GM18867 (cell line): Measurements from ENCODE around the gene TESK2.
"Not testable (repeated sequence)": the region's sequence is repeated elsewhere in the genome, so short reads cannot be mapped to it uniquely, and the experiment has no call there.

Experiments used
- ATAC-seq: cut with Tn5 transposase; IDR thresholded peaks from one replicate; pipeline ENCODE4 v1.9.1; 2021; ENCODE audit warnings: mild to moderate bottlenecking, moderate library complexity; ENCODE audit not compliant: unreplicated experiment

TESK2 gene

DNA sequence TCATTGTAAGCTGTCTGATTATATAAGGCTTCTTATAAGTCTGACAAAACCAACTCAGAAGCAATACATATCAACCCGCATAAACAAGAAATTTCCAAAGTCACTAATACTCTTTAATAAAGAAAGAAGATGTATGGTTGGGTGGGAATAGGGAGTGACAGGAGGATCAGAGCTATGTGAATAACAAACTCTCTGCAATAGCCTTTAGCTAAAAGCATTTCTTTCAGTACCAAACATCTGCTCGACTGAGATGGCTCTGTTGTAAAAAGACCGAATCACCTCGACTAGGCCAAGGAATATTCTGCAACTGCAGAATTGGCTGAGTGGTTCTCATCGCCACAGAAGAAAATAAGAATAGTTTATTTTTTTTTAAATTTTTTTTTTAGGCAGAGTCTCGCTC, 111.4 kb downstream of the TESK2 start:
- ATAC-seq: no peak

DNA sequence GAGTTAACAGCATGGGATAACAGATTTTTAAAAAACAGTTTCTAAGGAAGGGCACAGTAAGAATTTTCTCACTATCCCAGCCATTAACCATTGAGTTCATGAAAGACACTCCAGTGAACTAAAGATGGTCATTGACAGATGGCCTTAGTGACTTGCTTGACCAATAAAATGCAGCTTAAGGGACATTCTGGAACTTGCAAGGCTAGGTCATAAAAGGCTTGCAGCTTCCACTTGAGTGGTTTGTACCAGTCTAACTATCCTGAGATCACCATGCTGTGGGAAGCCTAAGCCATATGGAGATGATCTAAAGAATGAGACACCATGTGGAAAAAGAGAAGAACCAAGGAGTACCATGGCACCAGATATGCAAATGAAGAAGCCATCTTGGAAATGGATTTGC, 112.8 kb downstream of the TESK2 start:
- ATAC-seq: no peak

DNA sequence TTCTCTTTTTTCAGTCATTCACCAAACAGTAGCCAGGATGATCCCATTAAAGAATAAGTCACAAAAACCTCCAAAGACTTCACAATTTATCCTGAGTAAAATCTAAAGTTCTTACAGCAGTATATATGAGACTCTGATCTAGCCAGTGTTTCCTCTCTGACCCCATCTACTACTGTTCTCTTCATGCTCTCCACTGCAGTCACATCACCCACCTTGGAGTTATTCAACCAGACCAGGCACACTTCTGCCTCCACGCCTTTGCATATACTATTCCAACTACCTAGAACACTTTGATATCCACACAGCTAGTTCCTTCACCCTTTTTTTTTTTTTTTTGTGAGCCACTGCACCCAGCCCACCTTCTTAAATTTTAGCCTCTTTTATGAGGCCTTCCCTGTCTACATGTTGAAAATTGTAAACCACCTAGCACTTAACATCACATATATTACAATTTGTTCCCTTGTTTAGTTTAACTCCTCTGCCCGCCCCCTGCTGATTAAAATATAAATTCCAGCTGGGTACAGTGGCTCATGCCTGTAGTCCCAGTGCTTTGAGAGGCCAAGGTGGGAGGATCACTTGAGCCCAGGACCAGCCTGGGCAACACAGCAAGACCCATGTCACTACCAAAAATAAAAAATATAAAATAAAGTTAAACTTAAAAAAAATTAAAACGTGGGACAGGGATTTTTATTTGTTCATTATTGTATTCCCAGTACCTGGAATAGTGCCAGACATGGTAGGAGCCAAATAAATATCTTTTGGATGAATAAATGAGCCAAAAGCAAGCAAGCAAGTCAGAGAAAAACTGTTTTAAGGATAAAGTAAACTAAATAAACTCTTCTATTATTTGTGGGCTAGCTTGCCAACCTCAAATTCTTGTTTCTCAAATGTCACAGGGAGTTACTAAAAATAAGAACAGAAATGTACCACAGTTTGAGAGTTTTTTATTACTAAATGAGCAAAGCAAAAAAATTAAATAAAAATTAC, 115.6 kb downstream of the TESK2 start:
- no peak for ATAC-seq

DNA sequence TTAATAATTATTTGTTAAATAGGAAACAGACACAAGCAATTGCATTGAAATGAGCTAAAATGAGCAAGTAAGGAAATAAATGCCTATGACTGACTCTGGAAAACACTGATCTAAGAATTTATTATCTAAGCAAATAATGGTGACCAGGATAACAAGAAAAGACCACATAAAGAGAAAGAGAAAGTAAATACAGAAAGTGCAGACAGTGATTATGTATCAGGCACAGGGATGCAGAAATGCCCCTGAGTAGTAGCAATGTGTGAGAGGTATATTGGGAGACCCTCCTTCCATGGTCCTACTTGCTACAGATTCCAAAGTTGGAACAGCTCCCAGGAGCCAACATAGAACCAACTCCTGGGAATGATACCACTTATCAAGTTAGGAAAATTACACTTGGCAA, 117.4 kb downstream of the TESK2 start:
- no peak for ATAC-seq

DNA sequence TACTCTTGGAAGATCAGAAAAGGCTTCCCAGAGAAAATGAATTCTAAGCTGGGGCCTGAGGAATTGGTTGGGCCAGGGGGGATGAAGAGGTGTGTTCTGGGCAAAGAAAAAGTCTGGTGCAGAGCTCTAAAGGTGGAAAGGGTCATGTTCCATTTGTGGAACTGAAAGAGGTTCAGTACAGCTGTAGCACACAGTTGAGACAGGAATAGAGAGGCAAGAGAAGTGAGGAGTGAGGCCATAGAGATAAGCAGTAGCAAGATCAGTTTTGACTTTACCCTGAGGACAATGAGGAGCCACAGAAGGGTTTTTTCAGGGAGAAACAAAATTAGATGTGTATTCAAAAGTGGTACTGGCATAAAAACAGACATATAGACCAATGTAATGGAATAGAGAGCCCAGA, 120.4 kb downstream of the TESK2 start:
- peak; percentile 79 for ATAC-seq

DNA sequence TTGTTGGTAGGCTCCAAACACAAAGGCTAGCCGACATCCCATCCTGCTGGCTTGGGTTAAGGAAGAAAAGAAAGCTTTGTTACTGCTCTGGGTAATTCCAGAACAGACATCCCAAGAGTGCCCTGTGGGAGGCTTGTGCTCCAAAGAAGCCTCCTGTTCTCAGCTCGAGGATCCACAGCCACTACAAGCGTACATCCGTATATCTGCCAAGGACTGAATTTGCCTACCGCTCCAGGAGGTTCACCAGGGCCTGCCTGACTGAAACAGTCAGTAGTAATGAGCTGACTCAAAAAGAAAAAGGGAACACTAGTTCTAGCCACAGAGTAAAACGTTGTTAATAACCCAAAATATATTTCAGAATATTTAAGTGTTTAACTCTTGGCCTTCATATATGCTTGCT, 125.9 kb downstream of the TESK2 start:
- peak; percentile 78 for ATAC-seq

DNA sequence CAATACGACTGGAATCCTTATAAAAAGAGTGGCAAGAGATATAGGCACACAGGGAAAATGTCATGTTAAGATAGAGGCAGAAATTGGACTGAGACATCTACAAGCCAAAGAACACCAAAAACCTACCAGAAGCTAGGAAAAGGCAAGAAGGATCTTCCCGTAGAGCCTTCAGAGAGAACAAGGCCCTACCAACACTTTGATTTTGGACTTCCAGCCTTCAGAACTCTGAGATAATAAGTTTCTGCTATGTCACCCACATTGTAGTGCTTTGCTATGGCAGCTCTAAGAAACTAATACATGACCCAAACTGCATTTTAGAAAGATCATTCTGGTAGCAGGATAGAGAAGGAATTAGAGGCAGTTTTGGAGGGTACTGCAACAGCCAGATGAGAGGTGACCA, 126.7 kb downstream of the TESK2 start:
- ATAC-seq: no peak

DNA sequence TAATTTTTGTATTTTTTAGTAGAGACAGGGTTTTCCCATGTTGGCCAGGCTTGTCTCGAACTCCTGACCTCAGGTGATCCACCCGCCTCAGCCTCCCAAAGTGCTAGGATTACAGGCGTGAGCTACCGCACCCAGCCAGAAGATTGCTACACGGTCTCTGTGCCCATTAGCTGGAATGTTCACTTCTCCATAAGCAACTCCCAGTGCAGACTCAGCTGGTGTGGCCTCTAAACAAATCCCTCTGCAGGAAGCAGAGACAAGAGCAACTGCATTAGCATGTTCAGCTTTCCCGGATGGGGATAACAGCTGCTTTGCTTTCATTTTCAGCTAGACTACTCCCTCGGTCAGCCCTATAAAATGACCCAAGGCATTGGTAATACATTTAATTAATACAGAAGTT, 130.0 kb downstream of the TESK2 start:
- ATAC-seq: not testable (repeated sequence)

DNA sequence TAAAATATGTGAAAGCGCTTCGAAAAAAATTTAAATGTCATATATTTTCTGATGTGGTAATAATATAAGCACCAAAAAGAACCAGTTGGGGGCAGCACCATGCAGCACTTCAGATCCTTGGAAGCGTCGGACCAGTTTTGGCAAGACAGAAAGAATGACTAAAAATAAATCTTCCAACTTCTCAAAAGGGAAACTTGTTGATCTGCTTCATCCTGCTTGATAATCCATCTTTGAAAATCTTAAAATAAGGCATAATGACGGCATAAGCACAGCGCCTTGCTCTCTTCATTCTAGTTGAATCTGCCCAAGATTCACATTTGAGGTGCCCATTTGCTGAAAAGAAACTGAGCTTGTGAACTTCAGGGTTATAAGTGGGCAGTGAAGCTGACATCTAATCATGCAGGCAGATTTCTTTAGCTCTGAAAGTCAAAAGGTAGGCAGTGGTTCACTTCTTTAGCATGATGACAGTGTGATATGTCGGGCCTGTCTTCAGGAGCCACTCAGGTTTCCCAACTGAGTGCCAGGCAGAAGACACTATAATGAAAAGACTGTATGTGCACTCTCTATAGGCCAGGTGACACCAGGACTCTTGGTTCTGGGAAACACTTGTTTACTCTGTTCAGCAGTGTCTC, 131.0 kb downstream of the TESK2 start:
- no peak for ATAC-seq

DNA sequence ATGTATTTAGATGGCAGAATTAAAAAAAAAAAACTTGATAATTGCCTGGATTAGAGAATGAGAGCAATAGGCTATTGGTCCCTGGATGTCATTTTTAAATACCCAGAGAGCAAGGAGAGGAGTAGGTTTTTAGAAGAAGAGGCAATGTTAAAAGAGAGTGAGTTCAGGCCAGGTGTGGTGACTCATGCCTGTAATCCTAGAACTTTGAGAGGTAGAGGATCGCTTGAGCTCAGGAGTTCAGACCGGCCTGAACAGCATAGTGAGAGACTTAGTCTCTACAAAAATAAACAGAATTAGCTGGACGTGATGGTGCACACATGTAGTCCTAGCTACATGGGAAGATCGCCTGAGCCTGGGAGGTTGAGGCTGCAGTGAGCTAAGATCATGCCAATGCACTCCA, 134.8 kb downstream of the TESK2 start:
- no peak for ATAC-seq

DNA sequence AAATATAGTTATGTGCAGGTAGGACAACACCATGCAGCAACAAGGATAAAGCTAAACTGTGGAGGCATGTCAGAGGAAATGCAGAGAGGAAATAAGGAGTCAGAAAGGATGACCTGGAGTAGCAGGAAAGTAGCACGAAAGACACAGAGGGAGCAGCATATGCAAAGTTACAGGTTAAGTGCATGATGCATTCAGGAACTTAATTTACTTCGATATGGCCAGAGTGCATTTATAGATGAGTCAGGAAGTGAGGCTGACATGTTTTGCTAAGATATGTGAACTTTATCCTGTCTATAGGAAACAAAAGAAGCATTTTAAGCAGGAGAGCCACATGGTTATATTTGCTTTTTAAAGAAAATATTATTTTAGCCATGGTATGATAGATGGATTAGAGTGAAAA, 135.3 kb downstream of the TESK2 start:
- no peak for ATAC-seq

DNA sequence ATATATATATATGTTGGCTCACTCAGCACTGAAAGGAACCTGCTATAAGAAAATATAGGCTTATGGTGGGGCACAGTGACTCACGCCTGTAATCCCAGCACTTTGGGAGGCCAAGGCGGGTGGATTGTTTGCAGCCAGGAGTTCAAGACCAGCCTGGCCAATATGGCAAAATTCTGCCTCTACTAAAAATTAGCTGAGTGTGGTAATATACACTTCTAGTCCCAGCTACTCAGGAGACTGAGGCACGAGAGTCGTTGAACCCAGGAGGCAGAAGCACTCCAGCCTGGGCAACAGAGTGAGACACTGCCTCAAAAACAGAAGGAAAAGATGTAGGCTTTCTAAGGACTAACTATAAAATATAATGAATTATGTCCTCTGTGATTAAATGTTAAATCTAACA, 136.1 kb downstream of the TESK2 start:
- no peak for ATAC-seq

DNA sequence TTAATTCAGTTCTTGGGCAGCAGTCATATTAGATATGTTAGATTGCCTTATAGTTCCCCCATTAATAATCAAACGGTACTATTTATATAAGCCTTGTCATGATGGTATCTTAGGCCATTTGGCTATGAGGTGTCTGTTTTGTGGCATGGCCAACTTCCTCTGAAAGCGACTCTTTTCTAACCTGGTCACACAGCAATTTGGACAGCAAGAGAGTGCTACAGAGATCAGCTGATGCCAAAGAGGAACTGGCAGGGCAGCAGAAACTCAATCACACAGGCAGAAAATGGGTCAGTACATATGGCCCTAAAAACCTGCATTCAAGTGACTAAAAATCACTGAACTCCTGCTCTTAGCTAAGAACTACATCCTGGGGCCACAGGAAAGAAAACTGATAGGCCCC, 137.3 kb downstream of the TESK2 start:
- no peak for ATAC-seq

DNA sequence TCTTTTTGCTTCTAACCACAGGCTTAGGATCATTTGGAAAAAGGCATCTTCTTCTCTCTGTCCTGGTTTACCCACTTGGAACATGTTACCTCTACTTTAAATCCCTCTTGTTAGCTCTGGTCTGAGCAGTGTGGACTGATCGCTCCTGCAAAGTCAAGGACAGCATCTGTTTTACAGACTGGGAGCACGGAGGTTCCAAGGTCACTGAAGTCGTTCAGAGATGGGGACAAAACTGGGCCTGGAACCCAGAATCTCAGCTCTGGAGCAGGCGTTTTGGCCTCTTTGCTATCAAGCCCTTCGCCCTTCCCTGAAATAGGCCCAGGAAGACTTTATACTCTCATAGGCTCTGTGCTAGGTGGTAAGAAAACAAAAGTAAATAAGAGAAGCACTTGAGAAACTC, 139.5 kb downstream of the TESK2 start:
- no peak for ATAC-seq

DNA sequence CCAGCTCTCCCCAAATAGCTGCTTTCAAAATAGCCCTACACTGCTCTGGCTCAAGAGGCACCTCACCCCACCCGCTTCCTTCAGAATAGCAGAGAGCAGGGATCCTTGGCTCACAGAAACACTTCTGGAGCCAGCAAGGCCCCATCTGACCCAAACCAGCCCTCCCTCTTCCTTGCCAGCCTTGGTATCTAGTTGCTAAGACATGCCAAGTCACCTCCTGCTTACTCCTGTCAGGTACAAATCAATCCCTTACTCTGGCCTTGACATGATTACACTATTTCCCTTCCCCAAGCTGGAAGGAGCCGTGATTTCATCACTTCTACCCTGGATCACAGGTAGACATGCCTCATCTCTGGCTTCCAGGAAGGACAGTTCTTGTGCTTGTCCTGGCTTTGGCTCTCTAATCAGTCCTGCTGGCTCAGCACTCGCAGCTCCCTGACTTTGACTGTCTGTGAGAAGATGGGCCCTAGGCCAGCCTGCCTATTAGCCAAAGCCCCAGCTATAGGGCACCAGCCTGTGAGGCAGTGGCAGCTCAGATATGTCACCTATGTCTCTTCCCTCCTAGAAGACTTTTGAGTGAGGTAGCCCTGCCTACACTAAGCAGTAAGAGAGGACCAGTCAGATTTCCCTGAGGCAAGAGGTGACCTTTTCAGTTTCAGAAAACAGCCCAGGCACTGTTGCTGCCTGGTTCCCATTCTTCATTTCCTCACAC, 141.8 kb downstream of the TESK2 start:
- no peak for ATAC-seq

DNA sequence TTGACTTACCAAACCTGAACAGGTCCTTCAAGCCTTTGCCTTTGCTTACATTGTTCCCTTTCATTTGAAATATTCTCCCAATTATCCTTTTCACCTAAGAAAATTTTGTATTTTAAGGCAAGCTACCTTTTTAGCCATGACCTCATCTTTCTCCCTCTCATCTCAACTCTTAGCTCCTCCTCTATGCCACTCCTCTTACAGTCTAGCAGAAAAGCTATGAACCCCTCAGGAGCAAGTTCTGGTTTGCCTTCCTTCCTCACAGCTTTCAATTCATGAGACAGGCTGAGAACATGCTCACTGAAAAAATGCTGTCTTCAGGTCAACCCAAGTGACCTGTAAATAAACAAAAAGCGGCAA, 142.4 kb downstream of the TESK2 start:
- no peak for ATAC-seq

DNA sequence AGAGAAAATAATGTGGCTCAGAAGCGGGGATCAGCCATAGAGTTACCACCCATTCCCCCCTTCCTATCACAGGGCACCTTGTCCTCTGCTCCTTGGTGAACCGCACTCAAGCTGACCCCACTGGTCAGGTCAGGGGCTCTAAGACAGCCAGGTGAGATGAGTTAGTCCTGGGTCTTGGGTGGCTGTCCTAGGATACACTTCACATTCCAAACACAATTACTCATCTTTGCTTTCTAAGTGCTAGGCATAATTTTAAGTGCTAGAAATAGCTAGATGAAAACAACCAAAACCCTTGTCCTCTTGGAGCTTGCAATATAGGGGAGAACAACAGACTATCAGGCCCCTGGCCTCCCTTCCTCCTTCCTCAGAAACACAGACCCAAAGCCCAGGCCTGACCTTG, 142.9 kb downstream of the TESK2 start:
- ATAC-seq: no peak

DNA sequence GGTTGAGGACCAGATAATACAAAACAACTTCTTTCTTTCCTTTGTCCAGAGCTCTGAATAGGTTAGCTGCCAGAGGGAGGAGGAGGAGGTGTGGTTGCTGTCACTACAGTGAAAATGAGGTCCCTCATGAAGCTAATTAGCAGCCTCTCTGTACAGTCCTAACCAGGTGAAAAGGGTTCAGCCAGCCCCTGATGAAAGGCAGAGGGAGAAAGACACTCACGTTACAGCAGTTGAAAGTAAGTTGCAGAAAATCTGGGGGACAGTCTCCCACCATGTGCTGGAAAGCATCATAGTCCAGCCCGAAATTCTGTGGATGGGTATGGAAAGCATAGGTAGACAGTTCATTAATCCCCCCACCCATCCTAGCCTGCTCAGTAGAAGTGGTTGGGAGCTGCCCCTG, 144.5 kb downstream of the TESK2 start:
- no peak for ATAC-seq

DNA sequence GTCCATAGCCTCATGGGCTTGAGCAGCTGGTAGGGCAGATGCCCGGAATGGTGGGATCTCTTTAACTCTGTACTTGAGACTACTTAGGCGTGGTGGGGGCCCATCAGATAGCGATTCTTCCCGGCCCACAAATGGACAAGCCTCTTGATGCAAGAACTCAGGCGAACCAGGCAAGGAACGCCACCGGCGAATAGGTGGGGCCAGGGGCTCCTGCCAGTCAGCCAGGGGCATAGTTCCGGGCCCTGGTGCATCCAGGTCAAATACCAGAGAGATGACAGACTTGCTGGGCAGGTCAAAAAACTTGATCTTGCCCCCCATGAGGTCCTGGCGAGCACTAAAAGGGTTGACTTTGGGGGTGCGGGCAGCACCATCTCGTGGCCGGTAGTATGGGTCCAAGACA, 145.9 kb downstream of the TESK2 start:
- no peak for ATAC-seq

DNA sequence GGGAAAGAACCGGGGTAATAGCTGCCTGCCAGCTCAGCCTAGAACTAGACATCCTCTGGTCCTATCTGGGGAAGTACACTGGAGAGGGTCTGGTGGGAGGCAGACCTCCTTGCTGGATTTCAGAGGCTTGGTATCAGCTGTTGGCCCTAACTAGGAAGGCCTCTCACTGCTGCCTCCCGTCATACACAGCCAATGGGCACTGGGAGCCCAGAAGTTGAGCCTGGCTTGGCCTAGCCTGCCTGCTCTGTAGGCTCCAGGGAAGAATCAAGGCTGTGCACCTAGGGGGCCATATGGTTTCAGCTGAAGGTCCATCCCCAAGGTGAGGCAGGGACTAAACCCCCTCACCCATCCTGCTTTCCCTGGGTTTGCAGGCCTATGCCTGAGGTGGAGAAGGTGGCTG, 146.5 kb downstream of the TESK2 start:
- ATAC-seq: no peak

DNA sequence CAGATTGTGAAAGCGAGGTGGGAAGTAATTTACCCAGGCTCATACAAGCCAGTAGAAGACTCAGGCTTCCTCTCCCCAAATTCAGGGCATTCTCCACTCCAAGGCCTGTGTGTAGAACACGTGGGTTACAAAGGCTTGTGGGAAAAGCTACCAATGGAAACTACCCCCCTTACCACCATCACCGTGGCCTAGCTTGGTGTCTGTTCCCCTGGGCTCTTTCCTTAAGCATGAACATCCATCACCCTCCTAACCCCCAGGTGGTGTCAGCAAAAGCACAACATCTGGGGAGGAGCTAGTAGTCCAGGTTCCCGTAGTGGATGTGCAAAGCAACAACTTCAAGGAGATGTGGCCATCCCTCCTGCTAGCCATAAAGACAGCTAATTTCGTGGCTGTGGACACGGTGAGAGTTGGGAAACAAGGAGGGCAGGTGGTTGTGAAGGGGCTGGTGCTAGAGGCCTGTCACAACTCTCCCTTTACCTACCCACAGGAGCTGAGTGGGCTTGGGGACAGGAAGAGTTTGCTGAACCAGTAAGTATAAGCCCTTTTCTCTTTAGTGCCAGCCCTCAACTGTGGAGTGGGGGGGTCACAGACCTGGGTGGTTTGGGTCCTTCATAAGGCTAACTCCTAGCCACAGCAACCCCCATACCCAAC, 150.0 kb downstream of the TESK2 start:
- ATAC-seq: no peak
